Mucosa of gallbladder (tissue), 1 donor: ENCODE measurements around the gene POM121L2. TPM values are rescaled to one million over a fixed set of nuclear protein-coding genes. Genes with fewer than 3 reads are reported as not detected.

Experiments
- DNase-seq: peaks from one replicate; pipeline ENCODE4 v3.0.0-alpha.2; 2020; ENCODE audit warnings: low spot score
- total RNA-seq: library from RNA; stranded (reverse); gene quantifications from one replicate; pipeline ENCODE4 v1.2.1, GENCODE V29; 2021
- donor health status: DM: no; HTN: no; CAD: no.

The POM121L2 gene
- total RNA-seq, result not detected

DNA sequence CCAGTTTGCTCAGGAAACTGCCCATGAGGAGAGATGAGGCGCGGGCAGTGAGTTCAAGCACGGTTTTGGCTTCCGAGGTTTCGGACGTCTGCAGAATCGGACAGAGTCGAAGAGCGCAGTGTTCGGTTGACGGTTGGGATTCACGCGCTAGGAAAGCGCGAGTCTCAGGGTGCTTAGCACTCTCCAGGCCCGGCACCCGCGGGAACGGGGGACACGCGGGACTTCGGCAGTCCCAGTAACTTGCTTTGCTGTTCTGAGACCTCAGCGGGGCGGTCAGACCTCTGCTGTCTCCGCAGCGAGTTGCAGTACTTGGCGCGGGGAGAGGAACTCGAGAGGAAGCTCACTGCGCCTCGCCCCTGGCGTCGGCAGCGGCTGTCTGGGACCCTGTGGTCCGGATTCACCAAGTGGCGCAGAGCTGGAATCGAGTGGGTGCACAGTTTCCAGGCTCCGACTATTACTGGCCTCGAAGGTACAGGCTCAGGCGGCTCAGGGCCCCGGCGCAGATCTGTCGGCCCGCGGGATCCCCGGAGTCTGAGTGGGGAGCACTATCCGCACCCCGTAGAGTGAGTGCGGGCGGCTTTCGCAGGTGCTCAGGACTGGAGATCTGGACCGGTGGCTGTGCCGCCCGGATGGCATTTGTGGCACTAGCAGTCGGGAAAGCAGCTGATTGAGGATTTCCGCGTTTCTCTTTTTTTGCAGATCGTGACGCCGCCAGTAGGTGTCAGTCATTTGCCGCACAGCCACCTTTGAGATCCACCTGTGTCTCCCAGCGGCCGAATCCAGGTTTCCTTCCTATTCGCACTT lies at the start of gene POM121L2:
Gene POM121L2 (minus strand): TSS at position 128 of the 804 bp plus-strand sequence. CDS start 103 bp downstream, at position 25.
- peak; percentile 71 for DNase-seq

DNA sequence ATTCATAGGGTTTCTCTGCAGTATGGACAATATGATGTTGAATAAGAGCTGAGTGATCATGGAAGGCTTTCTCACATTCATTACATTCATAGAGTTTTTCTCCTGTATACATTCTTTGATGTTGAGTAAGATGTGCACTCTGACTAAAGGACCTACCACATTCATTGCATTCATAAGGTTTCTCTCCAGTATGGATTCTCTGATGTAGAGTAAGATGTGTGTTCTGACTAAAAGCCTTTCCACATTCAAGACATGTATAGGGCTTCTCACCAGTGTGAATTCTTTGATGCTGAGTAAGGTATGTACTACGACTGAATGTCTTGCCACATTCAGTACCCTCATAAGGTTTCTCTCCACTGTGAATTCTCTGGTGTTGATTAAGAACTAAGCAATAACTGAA lies 47.2 kb upstream of the POM121L2 start:
- DNase-seq, result no peak

GRCh38 chr6:27358786-27359185 lies 46.7 kb upstream of the POM121L2 start:
- DNase-seq, result no peak

GRCh38 chr6:27352850-27353249 lies 40.8 kb upstream of the POM121L2 start:
- no peak for DNase-seq

GRCh38 chr6:27334141-27334540 lies 22.1 kb upstream of the POM121L2 start:
- DNase-seq, result no peak

DNA sequence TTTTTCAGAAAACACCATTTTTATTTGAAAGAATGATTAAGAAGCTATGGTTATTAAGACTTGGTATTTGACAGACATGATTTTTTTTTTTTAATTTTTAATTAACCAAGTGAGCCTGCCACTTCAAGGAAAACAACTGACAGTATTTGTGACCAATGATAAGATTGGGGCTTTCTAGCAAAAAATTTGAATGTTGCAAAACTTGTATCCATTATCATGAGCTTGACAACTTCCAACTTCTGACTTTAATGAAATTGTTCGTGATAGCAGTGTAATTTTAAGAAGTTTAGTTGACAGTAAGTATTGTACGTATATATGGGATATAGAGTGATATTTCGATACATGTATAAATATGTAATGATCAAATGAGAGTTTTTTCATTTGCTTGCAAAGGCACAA lies 21.6 kb upstream of the POM121L2 start:
- no peak for DNase-seq

- no peak for DNase-seq
Measured at GRCh38 chr6:27332692-27333641, 20.9 kb upstream of the POM121L2 start.

GRCh38 chr6:27327023-27327738 lies 15.1 kb upstream of the POM121L2 start:
- DNase-seq, result no peak

DNA sequence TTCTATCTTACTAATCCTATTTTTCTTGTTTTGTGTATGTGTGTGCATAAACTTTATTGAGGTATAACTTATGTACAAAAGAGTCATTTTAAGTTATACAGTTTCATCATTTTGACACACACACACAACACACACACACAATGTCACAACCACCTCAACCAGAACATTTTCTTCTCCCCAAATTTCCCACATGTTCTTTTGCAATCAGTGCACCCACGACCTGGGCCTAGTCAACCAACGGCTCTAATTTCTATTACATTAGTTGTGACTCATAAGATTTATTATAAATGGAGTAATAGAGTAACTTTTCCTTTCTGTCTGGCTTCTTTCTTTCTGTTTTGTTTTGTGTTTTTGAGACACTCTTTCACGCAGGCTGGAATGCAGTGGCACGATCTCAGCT lies 9.8 kb upstream of the POM121L2 start:
- DNase-seq, result no peak

DNA sequence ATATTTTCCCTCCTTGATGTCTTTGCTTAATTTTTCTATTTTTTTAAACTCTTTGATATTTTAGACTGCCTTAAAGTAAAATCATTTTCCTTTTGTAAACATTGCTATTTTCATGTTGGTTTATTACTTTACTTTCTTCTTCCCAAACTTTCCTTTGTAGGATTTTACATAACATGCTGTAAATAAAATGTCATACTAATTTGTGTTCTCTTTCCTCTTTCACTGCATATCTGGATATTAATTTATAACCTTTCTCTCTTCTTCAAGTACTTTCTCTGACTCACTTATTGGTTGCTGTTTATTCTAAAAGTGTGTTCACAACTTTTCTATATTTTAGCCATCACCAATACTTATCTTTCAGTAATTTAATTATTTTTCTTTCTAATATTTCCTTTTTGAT lies 9.3 kb upstream of the POM121L2 start:
- DNase-seq, result no peak

- no peak for DNase-seq
Measured at GRCh38 chr6:27318973-27319372, 6.9 kb upstream of the POM121L2 start.

GRCh38 chr6:27314046-27314445 lies 2.0 kb upstream of the POM121L2 start:
- DNase-seq, result no peak

GRCh38 chr6:27312950-27313271 lies 838 bp upstream of the POM121L2 start:
- no peak for DNase-seq

GRCh38 chr6:27311806-27312145 lies 297 bp downstream of the POM121L2 start:
- no peak for DNase-seq

DNA sequence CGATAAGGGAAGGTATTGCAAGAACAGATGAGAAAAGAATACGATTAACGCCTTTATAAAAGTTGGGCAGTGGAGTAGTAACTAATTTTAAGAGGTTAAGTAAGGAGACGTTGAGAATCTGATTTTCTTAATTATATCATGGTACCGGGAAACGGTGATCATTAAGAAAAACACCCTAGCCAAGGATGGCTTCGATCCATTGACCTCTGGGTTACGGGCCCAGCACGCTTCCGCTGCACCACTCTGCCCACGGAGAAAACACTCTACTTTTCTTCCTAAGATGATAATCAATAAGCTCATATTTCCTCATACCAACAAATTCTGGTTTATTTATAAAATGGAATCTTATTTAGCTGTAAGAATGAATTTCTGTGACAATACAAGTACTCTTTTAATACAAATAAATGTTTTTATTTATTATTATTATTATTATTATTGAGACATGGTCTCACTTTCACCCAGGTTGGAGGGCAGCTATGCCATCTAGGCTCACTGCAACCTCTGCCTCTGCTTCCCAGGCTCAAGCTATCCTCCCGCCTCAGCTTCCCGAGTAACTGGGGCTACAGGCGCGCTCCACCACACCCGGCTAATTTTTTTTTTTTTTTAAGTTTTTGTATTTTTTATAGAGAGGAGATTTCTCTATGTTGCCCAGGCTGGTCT lies 8.3 kb downstream of the POM121L2 start:
- DNase-seq, result no peak

- no peak for DNase-seq
Measured at GRCh38 chr6:27297857-27298730, 14.0 kb downstream of the POM121L2 start.

DNA sequence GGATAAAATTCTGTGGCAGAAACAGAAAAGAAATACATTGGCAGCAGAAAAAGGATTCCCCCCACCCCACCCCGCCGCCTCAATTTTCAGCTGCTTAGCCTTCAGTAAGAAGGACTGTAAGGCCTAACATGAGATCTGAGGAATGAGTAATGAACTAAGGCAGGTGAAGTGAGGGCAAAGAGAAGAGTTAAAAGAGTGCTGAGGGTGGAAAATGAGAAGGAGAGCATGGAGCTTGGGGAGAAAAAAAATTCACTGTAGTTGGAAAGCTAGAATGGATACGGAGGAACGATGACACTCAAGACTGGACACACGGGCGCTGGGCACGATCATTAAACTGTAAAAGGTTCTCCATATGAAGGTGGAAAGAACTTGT lies 14.6 kb downstream of the POM121L2 start:
- DNase-seq, result no peak

- no peak for DNase-seq
Measured at GRCh38 chr6:27296106-27296783, 15.8 kb downstream of the POM121L2 start.

DNA sequence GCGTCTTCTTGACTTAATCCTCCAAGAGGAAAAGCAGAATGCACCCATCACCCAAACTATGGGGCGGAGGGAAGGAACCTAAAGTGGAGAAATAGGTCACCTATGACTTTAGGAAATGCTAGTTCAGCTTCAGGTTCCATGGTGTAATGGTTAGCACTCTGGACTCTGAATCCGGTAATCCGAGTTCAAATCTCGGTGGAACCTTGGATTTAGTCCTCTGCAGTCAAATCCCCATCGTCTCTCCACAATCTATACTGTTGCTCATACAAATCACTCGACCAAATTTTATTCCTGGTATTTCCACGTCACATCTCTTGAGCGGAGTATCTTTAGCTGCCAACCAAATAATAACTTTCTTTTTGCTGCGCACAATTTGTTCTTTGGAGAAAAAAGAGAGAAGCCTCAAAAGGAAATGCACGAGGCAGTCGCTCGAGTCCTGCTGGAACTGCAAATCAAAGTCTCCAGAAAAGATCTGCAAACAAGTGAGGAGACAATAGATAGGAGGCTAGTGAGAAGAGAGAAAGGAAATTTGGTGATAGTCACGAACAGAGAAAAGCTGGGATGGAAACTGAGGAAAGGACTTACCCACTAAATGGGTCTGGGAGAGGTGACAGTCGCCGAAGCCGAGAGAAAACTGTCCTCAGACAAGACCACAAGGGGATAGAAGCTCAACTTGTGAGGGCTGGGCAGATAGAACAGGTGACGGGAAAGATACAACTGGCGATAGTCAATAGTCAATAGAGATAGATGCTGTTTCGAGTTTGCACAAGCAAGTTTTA lies 16.6 kb downstream of the POM121L2 start:
- no peak for DNase-seq
